CD4-positive, alpha-beta T cell (primary cell): Measurements from ENCODE around the gene PUS3. TPM values are rescaled to one million over a fixed set of nuclear protein-coding genes. Genes with fewer than 3 reads are reported as not detected.

Experiments used
- ATAC-seq: fragments of 200-7000 bp; cut with Tn5 transposase; one replicate; pipeline ENCODE4 v1.10.0; 2022; ENCODE audit warnings: mild to moderate bottlenecking; ENCODE audit not compliant: poor library complexity
- CTCF ChIA-PET: fragments of 350-600 bp; sonication (Branson Sonifier 250); formaldehyde crosslinking; loops from one replicate; lab custom pipeline; 2021; ENCODE audit warnings: antibody characterized with exemption, inconsistent platforms; lab: Charles Lee
- POLR2A ChIA-PET: fragments of 350-600 bp; sonication (Branson Sonifier 250); formaldehyde crosslinking; loops from one replicate; lab custom pipeline; 2021; ENCODE audit warnings: antibody characterized with exemption, inconsistent platforms; lab: Charles Lee
- DNase-seq, 14 experiments: peaks; one replicate each; pipeline ENCODE4 v3.0.0-alpha.2; 2013 to 2020; ENCODE audit warnings: mixed read lengths in 2 of 14
- H3K27ac ChIP-seq, 2 donors: one replicate each; pipeline versions ENCODE4 v1.5.1 to v1.7.0; 2013; ENCODE audit warnings: low read length in 2 of 2, low read depth in 1 of 2, mild to moderate bottlenecking in 1 of 2
- H3K27me3 ChIP-seq, 2 experiments: 1 replicate in 1 of 2; 2 replicates in 1 of 2; pipeline versions ENCODE4 v1.6.1 to v1.7.0; 2013; ENCODE audit warnings: low read length in 2 of 2, control low read depth in 1 of 2, mild to moderate bottlenecking in 1 of 2, moderate library complexity in 1 of 2; ENCODE audit not compliant: insufficient read depth in 2 of 2, control insufficient read depth in 1 of 2
- H3K36me3 ChIP-seq: one replicate; pipeline ENCODE4 v1.6.1; 2013; ENCODE audit warnings: low read length, control low read depth; ENCODE audit not compliant: insufficient read depth
- H3K4me1 ChIP-seq: one replicate; pipeline ENCODE4 v1.6.1; 2013; ENCODE audit warnings: low read length, control low read depth; ENCODE audit not compliant: insufficient read depth
- H3K4me3 ChIP-seq: one replicate; pipeline ENCODE4 v1.5.1; 2013; ENCODE audit warnings: mild to moderate bottlenecking, low read length, moderate library complexity
- H3K9me3 ChIP-seq, 2 experiments: 1 replicate in 1 of 2; 2 replicates in 1 of 2; pipeline versions ENCODE4 v1.6.1 to v1.7.0; 2013; ENCODE audit warnings: low read length in 2 of 2, mild to moderate bottlenecking in 2 of 2, control low read depth in 1 of 2, moderate library complexity in 1 of 2; ENCODE audit not compliant: control insufficient read depth in 1 of 2, insufficient read depth in 1 of 2
- H3K27ac Mint-ChIP-seq: one replicate; pipeline ENCODE4 v1.8.0; 2020; ENCODE audit warnings: mixed read lengths
- H3K27me3 Mint-ChIP-seq: one replicate; pipeline ENCODE4 v1.8.0; 2021; ENCODE audit warnings: mixed read lengths
- H3K36me3 Mint-ChIP-seq: one replicate; pipeline ENCODE4 v1.8.0; 2021; ENCODE audit warnings: low read depth, mixed read lengths
- H3K4me1 Mint-ChIP-seq: one replicate; pipeline ENCODE4 v1.8.0; 2021; ENCODE audit warnings: low read depth, mixed read lengths
- H3K4me3 Mint-ChIP-seq: one replicate; pipeline ENCODE4 v1.8.0; 2020; ENCODE audit warnings: mild to moderate bottlenecking, mixed read lengths
- H3K9me3 Mint-ChIP-seq: one replicate; pipeline ENCODE4 v1.8.0; 2020; ENCODE audit warnings: mixed read lengths
- CTCF ChIP-seq: fragments of 200-600 bp; IDR thresholded peaks from one replicate; pipeline ENCODE4 v1.8.0; 2022; ENCODE audit warnings: antibody characterized with exemption, mild to moderate bottlenecking
- intact Hi-C, 2 experiments: fragments of 100-400 bp; cut with DNase I in 1 of 2; cut with micrococcal nuclease in 1 of 2; formaldehyde crosslinking; loops; one replicate each; pipeline versions ENCODE4 v1.15.1 to v1.9.0; 2023 to 2025; cut with DNase I, micrococcal nuclease
- total RNA-seq, 174 experiments: library from RNA in 2 of 174; stranded (reverse) in 2 of 174; gene quantifications; one replicate each; pipeline ENCODE4 v1.2.3 and lab custom pipeline; 2021 to 2026

The PUS3 gene
- total RNA-seq, 2 experiments from 2014 or later: 6.0 to 7.3 TPM

- ChIA-PET CTCF (interaction anchor here (1.2 to 1.4 kb wide), 2 partner anchors 25 to 271 kb away, joined by 3 to 10 read pairs; no protein-coding TSS in a partner anchor), POLR2A (no interaction called here)
- no peaks in the 10 kb centered on the region for H3K36me3 Mint-ChIP-seq
- no peak overlapping the region for H3K27ac Mint-ChIP-seq
- no peak overlapping the region for H3K4me3 Mint-ChIP-seq
- H3K27me3 ChIP-seq: peaks cover 2 to 3% of the 10 kb centered on the region in 2 experiments
- peak; percentile 29 to 78 (median 42) for DNase-seq
- peaks cover 22% of the 10 kb centered on the region for H3K27me3 Mint-ChIP-seq
- H3K9me3 ChIP-seq: no peaks in the 10 kb centered on the region
- intact Hi-C loops: loop anchor here (1.0 to 5.0 kb wide), 3 partner anchors 271 to 1069 kb away; no protein-coding TSS in a partner anchor
- H3K9me3 Mint-ChIP-seq: no peaks in the 10 kb centered on the region
- no peak overlapping the region for H3K27ac ChIP-seq
- H3K4me3 ChIP-seq: no peak overlapping the region
- TF ChIP-seq CTCF: peak; percentile 79
- ATAC-seq: peak; percentile 61
- H3K4me1 Mint-ChIP-seq: no peaks in the 10 kb centered on the region
- H3K36me3 ChIP-seq: no peaks in the 10 kb centered on the region
- no peaks in the 10 kb centered on the region for H3K4me1 ChIP-seq
Measured at GRCh38 chr11:125923012-125923579, 20.1 kb upstream of the PUS3 start.

GRCh38 chr11:125922156-125922555 lies 19.1 kb upstream of the PUS3 start:
- ChIA-PET CTCF (no interaction called here), POLR2A (no interaction called here)
- no peak for DNase-seq
- H3K27ac ChIP-seq: no peak overlapping the region
- intact Hi-C loops: loop anchor here in 1 of 2 experiments (2.0 to 5.0 kb wide), 2 partner anchors 559 to 1070 kb away; no protein-coding TSS in a partner anchor
- H3K4me1 Mint-ChIP-seq: no peaks in the 10 kb centered on the region
- no peak overlapping the region for H3K4me3 ChIP-seq
- H3K9me3 ChIP-seq: no peaks in the 10 kb centered on the region
- H3K27me3 ChIP-seq: peaks cover 2 to 3% of the 10 kb centered on the region in 2 experiments
- H3K4me1 ChIP-seq: no peaks in the 10 kb centered on the region
- H3K9me3 Mint-ChIP-seq: no peaks in the 10 kb centered on the region
- TF ChIP-seq CTCF: no peak
- no peaks in the 10 kb centered on the region for H3K36me3 Mint-ChIP-seq
- peaks cover 27% of the 10 kb centered on the region for H3K27me3 Mint-ChIP-seq
- no peaks in the 10 kb centered on the region for H3K36me3 ChIP-seq
- no peak overlapping the region for H3K4me3 Mint-ChIP-seq
- no peak for ATAC-seq
- no peak overlapping the region for H3K27ac Mint-ChIP-seq

- Histone ChIP-seq H3K4me3 (no peak overlapping the region), H3K27ac (no peak overlapping the region), H3K27me3 (peaks cover 0 to 3% of the 10 kb centered on the region in 2 experiments), H3K36me3 (no peaks in the 10 kb centered on the region), H3K9me3 (no peaks in the 10 kb centered on the region), H3K4me1 (no peaks in the 10 kb centered on the region)
- intact Hi-C loops: loop anchor here in 1 of 2 experiments (5.0 kb wide), 1 partner anchor 1071 kb away; no protein-coding TSS in a partner anchor
- no peak for TF ChIP-seq CTCF
- Mint-ChIP-seq H3K27me3 (peaks cover 27% of the 10 kb centered on the region), H3K36me3 (no peaks in the 10 kb centered on the region), H3K27ac (no peak overlapping the region), H3K9me3 (no peaks in the 10 kb centered on the region), H3K4me1 (no peaks in the 10 kb centered on the region), H3K4me3 (no peak overlapping the region)
- ChIA-PET CTCF (no interaction called here), POLR2A (no interaction called here)
- DNase-seq: no peak
- no peak for ATAC-seq
Measured at GRCh38 chr11:125921042-125921441, 18.0 kb upstream of the PUS3 start.
